Activated naive CD8-positive, alpha-beta T cell (primary cell): ENCODE results near the gene TMEM229A.
"Not testable (repeated sequence)": the region's sequence is repeated elsewhere in the genome, so short reads cannot be mapped to it uniquely, and the experiment has no call there.

Experiments
- H3K27ac Mint-ChIP-seq: one replicate; pipeline ENCODE4 v1.8.0; 2021; ENCODE audit warnings: mixed read lengths
- H3K27me3 Mint-ChIP-seq: one replicate; pipeline ENCODE4 v1.8.0; 2021; ENCODE audit warnings: mixed read lengths
- H3K36me3 Mint-ChIP-seq: one replicate; pipeline ENCODE4 v1.8.0; 2021; ENCODE audit warnings: mixed read lengths
- H3K4me1 Mint-ChIP-seq: one replicate; pipeline ENCODE4 v1.8.0; 2021; ENCODE audit warnings: low read depth, mixed read lengths
- H3K4me3 Mint-ChIP-seq: one replicate; pipeline ENCODE4 v1.8.0; 2021; ENCODE audit warnings: mild to moderate bottlenecking, mixed read lengths
- H3K9me3 Mint-ChIP-seq: one replicate; pipeline ENCODE4 v1.8.0; 2021; ENCODE audit warnings: low read depth, mixed read lengths

Gene TMEM229A

DNA sequence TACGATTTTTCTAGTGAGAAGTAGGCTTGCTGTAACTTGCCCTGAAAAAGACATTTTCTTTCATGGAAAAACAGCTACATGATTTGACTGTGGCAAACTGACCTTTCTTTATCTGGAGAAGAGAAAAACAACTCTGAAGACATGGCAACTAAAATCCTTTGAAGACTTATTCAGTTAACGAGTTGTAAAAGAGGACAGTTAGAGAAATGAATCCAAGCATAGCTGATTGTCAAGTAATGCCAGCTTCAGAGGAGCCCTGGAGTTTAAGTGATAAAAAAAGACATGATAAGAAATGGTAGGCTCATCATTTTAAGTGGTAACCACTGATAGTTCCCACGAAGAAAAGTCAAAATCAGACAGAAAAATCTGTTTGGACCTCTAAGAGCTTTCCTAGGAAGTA is 19.6 kb downstream of the TMEM229A start:
- Mint-ChIP-seq H3K9me3 (no peaks in the 10 kb centered on the region), H3K27ac (no peak overlapping the region)

DNA sequence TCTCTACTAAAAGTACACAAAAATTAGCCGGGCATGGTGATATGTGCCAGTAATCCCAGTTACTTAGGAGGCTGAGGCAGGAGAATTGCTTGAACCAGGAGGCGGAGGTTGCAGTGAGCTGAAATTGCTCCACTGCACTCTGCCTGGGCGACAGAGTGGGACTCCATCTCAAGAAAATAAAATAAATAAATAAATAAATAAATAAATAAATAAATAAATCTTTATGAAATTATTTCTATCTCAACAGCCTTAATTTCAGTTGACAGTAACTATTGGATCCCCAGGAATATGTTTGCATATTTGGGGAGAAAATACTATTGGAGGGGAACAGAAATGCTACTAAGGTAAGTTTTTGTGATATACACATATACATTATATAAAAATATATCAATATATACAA is 20.0 kb downstream of the TMEM229A start:
- H3K4me3 Mint-ChIP-seq = no peak overlapping the region
- H3K27me3 Mint-ChIP-seq = peaks cover 2% of the 10 kb centered on the region
- no peaks in the 10 kb centered on the region for H3K36me3 Mint-ChIP-seq
- H3K9me3 Mint-ChIP-seq = no peaks in the 10 kb centered on the region
- no peaks in the 10 kb centered on the region for H3K4me1 Mint-ChIP-seq
- H3K27ac Mint-ChIP-seq = no peak overlapping the region

More for the DNA sequence above, 19.6 kb downstream of the TMEM229A start:
- no peak overlapping the region for H3K4me3 Mint-ChIP-seq
- peaks cover 2% of the 10 kb centered on the region for H3K27me3 Mint-ChIP-seq
- no peaks in the 10 kb centered on the region for H3K4me1 Mint-ChIP-seq
- H3K36me3 Mint-ChIP-seq = no peaks in the 10 kb centered on the region

DNA sequence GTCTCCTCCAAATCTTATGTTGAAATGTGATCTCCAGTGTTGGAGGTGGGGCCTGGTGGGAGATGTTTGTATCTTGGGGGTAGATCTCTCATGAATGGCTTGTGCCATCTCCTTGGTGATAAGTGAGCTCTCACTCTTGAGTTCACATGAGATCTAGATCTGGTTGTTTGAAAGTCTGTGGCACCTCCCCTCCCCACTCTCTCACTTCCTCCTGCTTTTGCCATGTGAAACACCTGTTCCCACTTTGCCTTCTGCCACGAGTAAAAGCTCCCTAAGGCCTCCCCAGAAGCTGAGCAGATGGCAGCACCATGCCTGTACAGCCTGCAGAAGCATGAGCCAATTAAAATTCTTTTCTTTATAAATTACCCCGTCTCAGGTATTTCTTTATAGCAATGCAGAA is 23.5 kb downstream of the TMEM229A start:
- no peaks in the 10 kb centered on the region for H3K36me3 Mint-ChIP-seq
- H3K27ac Mint-ChIP-seq = no peak overlapping the region
- H3K4me1 Mint-ChIP-seq = no peaks in the 10 kb centered on the region
- no peak overlapping the region for H3K4me3 Mint-ChIP-seq
- H3K9me3 Mint-ChIP-seq = no peaks in the 10 kb centered on the region
- peaks cover 6% of the 10 kb centered on the region for H3K27me3 Mint-ChIP-seq

DNA sequence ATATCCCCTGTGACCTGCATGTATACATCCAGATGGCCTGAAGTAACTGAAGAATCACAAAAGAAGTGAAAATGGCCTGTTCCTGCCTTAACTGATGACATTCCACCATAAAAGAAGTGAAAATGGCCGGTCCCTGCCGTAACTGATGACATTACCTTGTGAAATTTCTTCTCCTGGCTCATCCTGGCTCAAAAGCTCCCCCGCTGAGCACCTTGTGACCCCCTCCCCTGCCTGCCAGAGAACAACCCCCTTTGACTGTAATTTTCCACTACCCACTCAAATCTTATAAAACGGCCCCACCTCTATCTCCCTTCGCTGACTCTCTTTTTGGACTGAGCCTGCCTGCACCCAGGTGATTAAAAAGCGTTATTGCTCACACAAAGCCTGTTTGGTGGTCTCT is 24.6 kb downstream of the TMEM229A start:
- not testable (repeated sequence) for H3K27me3 Mint-ChIP-seq, H3K9me3 Mint-ChIP-seq, H3K4me1 Mint-ChIP-seq, H3K4me3 Mint-ChIP-seq, H3K36me3 Mint-ChIP-seq, H3K27ac Mint-ChIP-seq

DNA sequence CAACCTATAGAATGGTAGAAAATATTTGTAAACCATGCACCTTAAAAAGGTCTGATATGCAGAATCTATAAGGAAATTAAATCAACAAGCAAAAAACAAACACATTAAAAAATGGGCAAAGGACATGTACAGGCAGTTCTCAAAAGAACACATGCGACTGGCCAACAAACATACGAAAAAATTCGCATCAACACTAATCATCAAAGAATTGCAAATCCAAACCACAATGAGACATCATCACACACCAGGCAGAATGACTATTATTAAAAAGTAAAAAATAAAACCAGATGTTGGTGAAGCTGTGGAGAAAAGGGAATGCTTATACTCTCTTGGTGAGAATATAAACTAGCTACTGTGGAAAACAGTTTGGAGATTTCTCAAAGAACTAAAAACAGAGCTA is 33.2 kb downstream of the TMEM229A start:
- Mint-ChIP-seq H3K36me3 (no peaks in the 10 kb centered on the region), H3K27ac (no peak overlapping the region), H3K27me3 (peaks cover 2% of the 10 kb centered on the region), H3K4me3 (no peak overlapping the region), H3K4me1 (no peaks in the 10 kb centered on the region), H3K9me3 (peaks cover 17% of the 10 kb centered on the region)

DNA sequence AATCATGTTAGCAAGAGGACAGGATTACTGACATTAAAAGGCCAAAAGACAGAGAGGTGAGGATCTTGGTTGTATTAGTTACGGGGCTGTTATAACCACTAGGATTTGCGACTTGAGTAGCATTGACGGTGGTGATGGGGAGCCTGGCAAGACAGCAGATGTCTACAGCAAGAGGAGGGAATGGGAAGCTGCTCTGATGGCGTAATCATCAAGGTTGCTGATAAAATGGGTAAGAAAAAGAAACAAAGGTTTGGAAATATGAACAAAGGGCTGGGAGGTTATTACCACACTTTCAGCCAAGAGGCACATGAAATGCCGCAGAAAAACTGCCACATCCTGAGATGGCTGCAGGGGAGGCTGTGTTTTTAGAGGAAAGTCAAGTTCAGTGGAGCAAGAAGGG is 33.9 kb downstream of the TMEM229A start:
- H3K4me1 Mint-ChIP-seq = no peaks in the 10 kb centered on the region
- H3K4me3 Mint-ChIP-seq = no peak overlapping the region
- H3K9me3 Mint-ChIP-seq = peaks cover 17% of the 10 kb centered on the region
- H3K27ac Mint-ChIP-seq = no peak overlapping the region
- no peaks in the 10 kb centered on the region for H3K36me3 Mint-ChIP-seq
- peaks cover 5% of the 10 kb centered on the region for H3K27me3 Mint-ChIP-seq

DNA sequence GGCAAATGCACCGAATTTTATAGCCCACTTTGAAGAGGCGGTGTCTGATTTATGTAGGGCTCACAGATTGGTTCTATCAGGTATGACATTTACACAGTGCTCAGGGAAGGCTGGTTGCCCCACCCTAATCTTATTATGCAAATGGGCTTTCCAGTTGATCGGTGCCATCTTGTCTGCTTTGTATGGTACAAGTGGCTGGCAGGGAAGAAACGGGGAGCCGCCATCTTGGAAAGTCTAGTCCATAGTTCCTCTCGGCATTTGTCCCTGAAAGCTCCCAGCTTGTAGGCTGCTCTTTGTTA is 36.6 kb downstream of the TMEM229A start:
- Mint-ChIP-seq H3K27ac (no peak overlapping the region), H3K4me1 (no peaks in the 10 kb centered on the region), H3K27me3 (peaks cover 8% of the 10 kb centered on the region), H3K36me3 (no peaks in the 10 kb centered on the region), H3K9me3 (peaks cover 12% of the 10 kb centered on the region), H3K4me3 (no peak overlapping the region)

DNA sequence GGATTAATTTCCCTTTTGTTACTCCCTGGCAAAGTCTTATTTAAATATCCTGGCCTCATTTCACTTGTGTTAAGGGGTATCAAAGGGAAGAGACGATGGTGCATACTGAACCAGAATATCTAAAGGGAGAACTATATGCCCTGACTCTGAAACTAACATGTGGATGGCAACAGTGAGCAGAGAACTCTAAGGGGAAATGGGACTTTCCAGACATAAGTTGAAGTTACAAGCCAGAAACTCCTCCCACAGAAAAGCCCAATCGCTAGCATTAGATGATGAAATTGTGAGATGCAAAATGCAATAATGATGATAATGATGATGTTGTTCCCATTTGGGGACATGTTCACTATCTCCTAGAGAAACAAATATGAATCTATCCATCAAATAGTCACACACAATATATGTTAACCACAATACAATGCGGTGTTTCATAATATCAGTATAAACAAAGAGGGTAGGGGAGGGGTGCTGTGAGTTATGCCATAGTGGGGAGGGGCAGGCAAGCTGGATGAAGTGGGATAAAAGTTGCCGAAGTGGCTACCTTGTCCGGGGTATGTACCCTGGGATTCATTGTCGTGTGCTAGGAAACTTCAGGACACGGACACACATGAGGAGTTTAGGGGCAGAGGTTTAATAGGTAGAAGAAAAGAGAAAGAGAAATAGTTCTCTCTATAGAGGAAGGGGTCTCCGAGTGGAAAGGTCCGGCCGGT is 37.1 kb downstream of the TMEM229A start:
- H3K4me3 Mint-ChIP-seq = no peak overlapping the region
- H3K4me1 Mint-ChIP-seq = no peaks in the 10 kb centered on the region
- H3K9me3 Mint-ChIP-seq = peaks cover 10% of the 10 kb centered on the region
- no peaks in the 10 kb centered on the region for H3K36me3 Mint-ChIP-seq
- peaks cover 8% of the 10 kb centered on the region for H3K27me3 Mint-ChIP-seq
- no peak overlapping the region for H3K27ac Mint-ChIP-seq

DNA sequence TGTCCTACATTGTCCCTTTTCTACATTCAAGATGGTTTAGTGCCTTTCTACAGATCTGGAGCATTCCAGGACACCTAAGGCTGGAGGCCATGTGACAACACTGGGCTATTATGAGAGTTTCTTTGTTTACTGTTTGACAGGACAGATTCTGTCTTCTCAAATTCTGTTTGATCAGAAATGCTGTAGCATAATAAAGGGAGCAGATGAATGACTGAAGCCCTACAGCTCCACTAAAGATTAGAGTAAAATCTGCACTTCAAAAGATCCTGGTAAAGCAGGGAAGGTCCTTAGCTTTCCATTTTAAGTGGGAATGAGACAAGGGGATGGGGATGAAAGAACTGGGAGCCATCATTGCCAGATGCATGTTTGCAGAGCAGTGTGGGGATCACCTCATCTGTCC is 38.4 kb downstream of the TMEM229A start:
- no peak overlapping the region for H3K4me3 Mint-ChIP-seq
- peaks cover 3% of the 10 kb centered on the region for H3K9me3 Mint-ChIP-seq
- peaks cover 8% of the 10 kb centered on the region for H3K27me3 Mint-ChIP-seq
- H3K36me3 Mint-ChIP-seq = no peaks in the 10 kb centered on the region
- H3K27ac Mint-ChIP-seq = no peak overlapping the region
- no peaks in the 10 kb centered on the region for H3K4me1 Mint-ChIP-seq

DNA sequence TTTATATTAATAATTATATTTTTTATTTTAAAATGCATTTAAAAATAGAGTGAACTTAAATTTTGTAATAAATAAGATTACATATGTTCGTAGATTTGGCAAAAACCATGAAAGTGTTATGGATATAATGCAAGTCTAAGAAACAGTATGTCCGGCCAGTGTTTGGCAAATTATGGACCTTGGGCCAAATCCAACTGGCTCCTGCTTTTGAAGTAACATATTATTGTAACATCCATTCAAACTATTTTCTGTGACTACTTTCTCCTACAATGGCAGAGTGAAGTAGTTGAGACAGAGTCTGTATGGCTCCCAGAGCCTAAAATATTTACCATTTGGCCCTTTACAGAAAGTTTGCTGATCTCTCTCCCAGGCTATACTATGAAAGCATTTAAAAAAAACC is 38.9 kb downstream of the TMEM229A start:
- Mint-ChIP-seq H3K27me3 (peaks cover 8% of the 10 kb centered on the region), H3K4me1 (no peaks in the 10 kb centered on the region), H3K4me3 (no peak overlapping the region), H3K27ac (no peak overlapping the region), H3K9me3 (peaks cover 7% of the 10 kb centered on the region), H3K36me3 (no peaks in the 10 kb centered on the region)

DNA sequence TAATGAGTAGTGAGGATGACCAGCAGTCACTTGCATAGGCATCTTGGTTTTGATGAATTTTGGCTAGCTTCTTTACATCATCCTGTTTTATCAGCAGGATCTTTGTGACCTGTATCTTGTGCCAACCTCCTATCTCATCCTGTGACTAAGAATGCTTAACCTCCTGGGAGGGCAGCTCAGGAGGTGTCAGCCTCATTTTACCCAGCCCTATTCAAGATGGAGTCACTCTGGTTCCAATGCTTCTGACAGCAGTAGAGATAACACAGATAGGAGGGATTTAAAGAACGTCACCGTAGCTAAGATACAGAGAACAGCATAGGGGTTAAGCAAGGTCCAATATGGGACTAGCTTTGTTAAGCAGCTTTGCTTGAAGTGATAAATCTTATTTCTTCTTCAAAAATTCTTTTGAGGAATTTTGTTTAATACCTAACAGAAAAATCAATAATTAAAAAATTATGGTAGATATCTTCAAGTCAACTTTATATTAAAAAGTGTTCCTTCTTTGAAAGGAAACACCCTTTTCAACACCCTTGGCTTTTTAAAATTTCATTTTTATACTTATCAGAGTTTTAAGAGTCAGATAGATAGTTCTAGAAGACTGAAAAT is 39.9 kb downstream of the TMEM229A start:
- Mint-ChIP-seq H3K36me3 (no peaks in the 10 kb centered on the region), H3K27ac (no peak overlapping the region), H3K4me1 (no peaks in the 10 kb centered on the region), H3K4me3 (no peak overlapping the region), H3K9me3 (peaks cover 6% of the 10 kb centered on the region), H3K27me3 (peaks cover 8% of the 10 kb centered on the region)

DNA sequence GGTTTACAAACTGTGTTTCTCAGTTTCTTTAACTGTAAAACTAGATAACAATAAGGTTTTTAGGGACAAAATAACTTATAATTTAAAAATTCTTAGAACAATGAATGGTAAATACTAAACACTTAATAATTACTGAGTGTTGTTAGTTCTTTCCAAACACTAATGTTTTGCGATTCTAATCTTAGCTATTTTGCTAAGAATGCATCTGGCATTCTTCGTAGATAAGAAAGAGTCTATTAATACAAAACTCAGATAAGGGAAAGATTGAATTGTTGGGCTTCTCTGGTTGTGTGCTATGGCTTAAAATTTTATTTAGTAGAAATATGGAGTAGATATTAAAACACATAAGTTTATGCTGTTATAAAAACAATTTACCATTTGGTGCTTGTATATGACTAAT is 45.4 kb downstream of the TMEM229A start:
- H3K27me3 Mint-ChIP-seq = peaks cover under 1% of the 10 kb centered on the region
- peaks cover 4% of the 10 kb centered on the region for H3K9me3 Mint-ChIP-seq
- H3K36me3 Mint-ChIP-seq = no peaks in the 10 kb centered on the region
- no peak overlapping the region for H3K4me3 Mint-ChIP-seq
- no peak overlapping the region for H3K27ac Mint-ChIP-seq
- no peaks in the 10 kb centered on the region for H3K4me1 Mint-ChIP-seq
